Loucy (cell line): ENCODE results near the gene NOM1.

ENCODE experiments used
- H2AFZ ChIP-seq: fragments of 200-600 bp; sonication (generic); 2 replicates; pipeline ENCODE4 v1.6.0; 2016; ENCODE audit warnings: antibody characterized with exemption, mild to moderate bottlenecking, low read length, moderate library complexity
- H3F3A ChIP-seq: fragments of 200-600 bp; 2 replicates; pipeline ENCODE4 v1.6.0; 2016; ENCODE audit warnings: antibody characterized with exemption, low read depth, mild to moderate bottlenecking
- H3K27me3 ChIP-seq: fragments of 200-600 bp; sonication (generic); 2 replicates; pipeline ENCODE4 v1.6.1; 2014; ENCODE audit warnings: low read length, mild to moderate bottlenecking; ENCODE audit not compliant: insufficient read depth, poor library complexity, severe bottlenecking
- H3K36me3 ChIP-seq: fragments of 200-600 bp; sonication (generic); 2 replicates; pipeline ENCODE4 v1.6.1; 2016; ENCODE audit warnings: low read length; ENCODE audit not compliant: insufficient read depth
- H3K4me1 ChIP-seq: fragments of 200-600 bp; sonication (generic); 2 replicates; pipeline ENCODE4 v1.5.1; 2014; ENCODE audit warnings: low read length, mild to moderate bottlenecking; ENCODE audit not compliant: insufficient read depth, poor library complexity, severe bottlenecking
- H3K4me2 ChIP-seq: fragments of 200-600 bp; sonication (generic); 2 replicates; pipeline ENCODE4 v1.6.0; 2014; ENCODE audit warnings: antibody characterized with exemption, low read length, low read depth, mild to moderate bottlenecking; ENCODE audit not compliant: poor library complexity, severe bottlenecking
- H3K4me3 ChIP-seq: fragments of 200-600 bp; sonication (generic); 2 replicates; pipeline ENCODE4 v1.5.1; 2014; ENCODE audit warnings: low read length, mild to moderate bottlenecking, mixed read lengths; ENCODE audit not compliant: poor library complexity, severe bottlenecking
- H3K79me2 ChIP-seq: fragments of 200-600 bp; sonication (generic); 2 replicates; pipeline ENCODE4 v1.6.1; 2014; ENCODE audit warnings: low read length; ENCODE audit not compliant: insufficient read depth
- H3K9ac ChIP-seq: fragments of 200-600 bp; sonication (generic); 2 replicates; pipeline ENCODE4 v1.6.0; 2014; ENCODE audit warnings: mild to moderate bottlenecking, low read depth, low read length, moderate library complexity; ENCODE audit not compliant: poor library complexity, severe bottlenecking
- H3K9me2 ChIP-seq: fragments of 200-600 bp; sonication (generic); replicated peaks from 2 replicates; pipeline ENCODE4 v1.6.1; 2016; ENCODE audit warnings: low read depth, low read length, mixed read lengths
- H3K9me3 ChIP-seq: fragments of 200-600 bp; sonication (generic); 2 replicates; pipeline ENCODE4 v1.6.1; 2014; ENCODE audit warnings: mild to moderate bottlenecking, antibody characterized with exemption, low read length, low read depth; ENCODE audit not compliant: insufficient read depth
- H4K20me1 ChIP-seq: fragments of 200-600 bp; sonication (generic); 2 replicates; pipeline ENCODE4 v1.6.0; 2014; ENCODE audit warnings: antibody characterized with exemption, low read length, mild to moderate bottlenecking; ENCODE audit not compliant: insufficient read depth, poor library complexity, severe bottlenecking
- CTCF ChIP-seq: fragments of 200-600 bp; sonication (generic); conservative IDR thresholded peaks from 2 replicates; pipeline ENCODE4 v1.5.1; 2014; ENCODE audit warnings: mild to moderate bottlenecking, antibody characterized with exemption, low read length
- EZH2phosphoT487 ChIP-seq: fragments of 200-600 bp; IDR thresholded peaks from 2 replicates; pipeline ENCODE4 v1.6.1; 2018; ENCODE audit warnings: antibody characterized with exemption, mild to moderate bottlenecking, moderate library complexity, borderline replicate concordance

NOM1 gene

GRCh38 chr7:157001920-157002818, 52.7 kb downstream of the NOM1 start:
- no peak overlapping the region for H3K4me2 ChIP-seq
- TF ChIP-seq EZH2phosphoT487, result no peak
- no peak for TF ChIP-seq CTCF
- H2AFZ ChIP-seq, result no peak overlapping the region
- no peaks in the 10 kb centered on the region for H3K27me3 ChIP-seq
- no peaks in the 10 kb centered on the region for H3K36me3 ChIP-seq
- no peaks in the 10 kb centered on the region for H3K4me1 ChIP-seq
- H3K9ac ChIP-seq, result no peak overlapping the region
- H3K9me3 ChIP-seq, result no peaks in the 10 kb centered on the region
- H3F3A ChIP-seq, result no peaks in the 10 kb centered on the region
- H3K9me2 ChIP-seq, result no peaks in the 10 kb centered on the region
- no peaks in the 10 kb centered on the region for H3K79me2 ChIP-seq
- no peaks in the 10 kb centered on the region for H4K20me1 ChIP-seq
- no peak overlapping the region for H3K4me3 ChIP-seq

GRCh38 chr7:157002819-157003421, 53.4 kb downstream of the NOM1 start:
- Histone ChIP-seq H4K20me1 (no peaks in the 10 kb centered on the region), H3K27me3 (no peaks in the 10 kb centered on the region), H3F3A (no peaks in the 10 kb centered on the region), H3K9me3 (no peaks in the 10 kb centered on the region), H3K36me3 (no peaks in the 10 kb centered on the region), H3K9me2 (no peaks in the 10 kb centered on the region), H3K4me3 (no peak overlapping the region), H2AFZ (no peak overlapping the region), H3K4me2 (no peak overlapping the region), H3K79me2 (no peaks in the 10 kb centered on the region), H3K9ac (no peak overlapping the region), H3K4me1 (no peaks in the 10 kb centered on the region)
- TF ChIP-seq CTCF, result no peak
- no peak for TF ChIP-seq EZH2phosphoT487

GRCh38 chr7:157003445-157003755, 53.9 kb downstream of the NOM1 start:
- Histone ChIP-seq H3K79me2 (no peaks in the 10 kb centered on the region), H3K9me3 (no peaks in the 10 kb centered on the region), H3K36me3 (no peaks in the 10 kb centered on the region), H3K4me2 (no peak overlapping the region), H3F3A (no peaks in the 10 kb centered on the region), H3K4me1 (no peaks in the 10 kb centered on the region), H3K27me3 (no peaks in the 10 kb centered on the region), H4K20me1 (no peaks in the 10 kb centered on the region), H2AFZ (no peak overlapping the region), H3K9ac (no peak overlapping the region), H3K4me3 (no peak overlapping the region), H3K9me2 (no peaks in the 10 kb centered on the region)
- TF ChIP-seq EZH2phosphoT487 (no peak), CTCF (no peak)
